Stimulated activated naive CD8-positive, alpha-beta T cell treated with anti-CD3 and anti-CD28 coated beads, Interleukin-15, amount 100 ng/mL, for 72 hours (primary cell): ENCODE results near the gene RAB11FIP3.

Experiments
- ATAC-seq: fragments of 150-1000 bp; cut with Tn5 transposase; 2 replicates; pipeline ENCODE4 v1.10.0; 2021; ENCODE audit warnings: mild to moderate bottlenecking, moderate library complexity
- DNase-seq, 2 donors: peaks; one replicate each; pipeline ENCODE4 v3.0.0; 2021 to 2022
- H3K27ac Mint-ChIP-seq, 2 donors: one replicate each; pipeline ENCODE4 v1.8.0; 2022; ENCODE audit warnings: mild to moderate bottlenecking in 2 of 2, mixed read lengths in 2 of 2, moderate library complexity in 2 of 2
- H3K27me3 Mint-ChIP-seq: one replicate; pipeline ENCODE4 v1.8.0; 2022; ENCODE audit warnings: mixed read lengths
- H3K4me1 Mint-ChIP-seq: one replicate; pipeline ENCODE4 v1.8.0; 2022; ENCODE audit warnings: mild to moderate bottlenecking, mixed read lengths
- H3K4me3 Mint-ChIP-seq, 2 donors: one replicate each; pipeline ENCODE4 v1.8.0; 2022; ENCODE audit warnings: mild to moderate bottlenecking in 2 of 2, mixed read lengths in 2 of 2, moderate library complexity in 1 of 2
- H3K9me3 Mint-ChIP-seq, 2 donors: one replicate each; pipeline ENCODE4 v1.8.0; 2022; ENCODE audit warnings: mixed read lengths in 2 of 2

Gene RAB11FIP3

GRCh38 chr16:568401-569258 lies 143.2 kb downstream of the RAB11FIP3 start:
- Mint-ChIP-seq H3K27ac (peak overlapping the region; percentile 91 to 97), H3K9me3 (no peaks in the 10 kb centered on the region), H3K4me1 (peaks cover 53% of the 10 kb centered on the region), H3K4me3 (peak overlapping the region; percentile 89 to 95), H3K27me3 (no peaks in the 10 kb centered on the region)
- no peak for DNase-seq
- ATAC-seq: no peak

- Mint-ChIP-seq H3K4me3 (peak within 1 kb of the TSS; percentile 89 to 95), H3K27me3 (no peaks in the 10 kb centered on the region), H3K27ac (peak within 1 kb of the TSS; percentile 91 to 97), H3K4me1 (peaks cover 53% of the 10 kb centered on the region), H3K9me3 (no peaks in the 10 kb centered on the region)
- DNase-seq (peak; percentile 65 to 74), ATAC-seq (peak; percentile 80)
These were observed 144.2 kb downstream of the RAB11FIP3 start, which contains the start of gene PIGQ for GRCh38 chr16:569445-570254. PIGQ (plus strand) TSS chr16:569968; CDS start chr16:574075, 4,107 bp downstream.
